NT2/D1 (cell line): ENCODE data around the gene ITGA2B.

Experiments used
- SUZ12 ChIP-seq: IDR thresholded peaks from 2 replicates; pipeline ENCODE4 v1.6.1; 2011; ENCODE audit not compliant: insufficient read length, insufficient read depth; ENCODE audit errors: extremely low read depth
- YY1 ChIP-seq: IDR thresholded peaks from 2 replicates; pipeline ENCODE4 v1.6.1; 2011; ENCODE audit not compliant: insufficient read length, insufficient read depth
- ZNF274 ChIP-seq: IDR thresholded peaks from 2 replicates; pipeline ENCODE4 v1.6.1; 2011; ENCODE audit warnings: mild to moderate bottlenecking, low read depth, low read length

GRCh38 chr17:44378171-44378705 is 11.2 kb downstream of the ITGA2B start:
- TF ChIP-seq ZNF274 (no peak), SUZ12 (no peak), YY1 (no peak)
